HCT116 (cell line): ENCODE results near the gene TMEM54. TPM values are rescaled to one million over a fixed set of nuclear protein-coding genes. Genes with fewer than 3 reads are reported as not detected.

Experiments used
- ATAC-seq: fragments of 200-7000 bp; cut with Tn5 transposase; 2 replicates; pipeline ENCODE4 v1.9.1; 2020; ENCODE audit warnings: mild to moderate bottlenecking, moderate library complexity
- BruUV-seq: library from RNA; stranded (reverse); fragments of 400-500 nt; replicated peaks from 2 replicates; lab custom pipeline; 2021; lab: Mats Ljungman, UMichigan
- CTCF ChIA-PET: fragments of 300-600 bp; sonication (Branson Sonifier 250); formaldehyde crosslinking; loops from one replicate; lab custom pipeline; 2021; ENCODE audit warnings: antibody characterized with exemption; lab: Charles Lee
- POLR2A ChIA-PET: fragments of 300-600, 350-600 bp; sonication (Branson Sonifier 250); formaldehyde crosslinking; loops from one replicate; lab custom pipeline; 2021; ENCODE audit warnings: antibody characterized with exemption; lab: Charles Lee
- RAD21 ChIA-PET, 2 experiments: fragments of 300-600 bp; sonication (Branson Sonifier 250); formaldehyde crosslinking; loops; one replicate each; lab custom pipeline; 2023; ENCODE audit warnings: low total read pairs in 2 of 2; ENCODE audit not compliant: uncharacterized antibody in 2 of 2, unreplicated experiment in 2 of 2, low non-redundant PET in 1 of 2; lab: Charles Lee
- DNase-seq: peaks from one replicate; pipeline ENCODE4 v3.0.0-alpha.2; 2010; ENCODE audit warnings: low read depth, low spot score
- H2AFZ ChIP-seq: fragments of 200-600 bp; shearing (Covaris generic), sonication (generic); 2 replicates; pipeline ENCODE4 v1.6.1; 2017; ENCODE audit warnings: low read depth, mixed run types, mixed read lengths, antibody characterized with exemption, low read length; ENCODE audit not compliant: poor library complexity, severe bottlenecking
- H3K27ac ChIP-seq: 2 replicates; pipeline ENCODE4 v1.5.1; 2012; ENCODE audit warnings: low read depth, low read length
- H3K27me3 ChIP-seq: fragments of 200-600 bp; sonication (generic); 2 replicates; pipeline ENCODE4 v1.6.1; 2016; ENCODE audit warnings: mixed run types, low read length, mixed read lengths; ENCODE audit not compliant: insufficient read depth
- H3K36me3 ChIP-seq, 2 experiments: fragments of 200-500 bp in 1 of 2; fragments of 200-600 bp in 1 of 2; sonication (Bioruptor generic) in 1 of 2; sonication (generic) in 1 of 2; 2 replicates each; pipeline versions ENCODE4 v1.5.1 to v1.6.1; 2014 to 2016; ENCODE audit warnings: low read length in 2 of 2, inconsistent platforms in 1 of 2, mixed read lengths in 1 of 2, mixed run types in 1 of 2; ENCODE audit not compliant: insufficient read depth in 2 of 2, control insufficient read depth in 1 of 2
- H3K4me1 ChIP-seq, 2 experiments: fragments of 200-600 bp in 1 of 2; sonication (generic) in 1 of 2; 2 replicates each; pipeline versions ENCODE4 v1.5.1 to v1.6.1; 2012 to 2017; ENCODE audit warnings: low read length in 2 of 2, inconsistent platforms in 1 of 2, mild to moderate bottlenecking in 1 of 2, mixed read lengths in 1 of 2, mixed run types in 1 of 2, moderate library complexity in 1 of 2; ENCODE audit not compliant: insufficient read depth in 2 of 2, control insufficient read depth in 1 of 2
- H3K4me2 ChIP-seq: fragments of 200-600 bp; sonication (generic); 2 replicates; pipeline ENCODE4 v1.6.1; 2017; ENCODE audit warnings: mixed run types, low read length, mixed read lengths
- H3K4me3 ChIP-seq, 2 experiments: fragments of 200-600 bp in 1 of 2; sonication (generic) in 1 of 2; replicated peaks in 1 of 2; 2 replicates each; pipeline ENCODE4 v1.5.1; 2011 to 2016; ENCODE audit warnings: low read length in 2 of 2, control low read depth in 1 of 2, low read depth in 1 of 2, mild to moderate bottlenecking in 1 of 2, mixed read lengths in 1 of 2, mixed run types in 1 of 2
- H3K79me2 ChIP-seq: fragments of 200-600 bp; sonication (generic); 2 replicates; pipeline ENCODE4 v1.6.1; 2017; ENCODE audit warnings: mild to moderate bottlenecking, mixed run types, low read length, moderate library complexity, mixed read lengths; ENCODE audit not compliant: insufficient read depth
- H3K9ac ChIP-seq: fragments of 200-600 bp; sonication (generic); 2 replicates; pipeline ENCODE4 v1.6.1; 2016; ENCODE audit warnings: low read length, mixed read lengths
- H3K9me2 ChIP-seq: fragments of 200-600 bp; sonication (generic), shearing (Covaris generic); 2 replicates; pipeline ENCODE4 v1.6.1; 2017; ENCODE audit warnings: mixed run types, mild to moderate bottlenecking, moderate library complexity; ENCODE audit not compliant: insufficient read depth
- H3K9me3 ChIP-seq, 2 experiments: fragments of 200-500 bp in 1 of 2; fragments of 200-600 bp in 1 of 2; sonication (Bioruptor generic) in 1 of 2; sonication (generic) in 1 of 2; 2 replicates each; pipeline ENCODE4 v1.6.1; 2014 to 2017; ENCODE audit warnings: low read length in 2 of 2, mixed read lengths in 2 of 2, inconsistent platforms in 1 of 2, low read depth in 1 of 2, mild to moderate bottlenecking in 1 of 2, mixed run types in 1 of 2, moderate library complexity in 1 of 2; ENCODE audit not compliant: control insufficient read depth in 1 of 2, insufficient read depth in 1 of 2
- H4K20me1 ChIP-seq: fragments of 200-600 bp; sonication (generic), shearing (Covaris generic); 2 replicates; pipeline ENCODE4 v1.6.1; 2017; ENCODE audit warnings: mixed run types, mild to moderate bottlenecking, moderate library complexity; ENCODE audit not compliant: insufficient read depth
- ATF3 ChIP-seq: IDR thresholded peaks from 2 replicates; pipeline ENCODE4 v1.6.1; 2012
- CTCF ChIP-seq, 3 experiments: fragments of 200-600 bp in 1 of 3; sonication (generic) in 1 of 3; IDR thresholded peaks in 2 of 3; conservative IDR thresholded peaks in 1 of 3; 2 replicates each; pipeline ENCODE4 v1.5.1; 2012 to 2017; ENCODE audit warnings: low read depth in 2 of 3, low read length in 2 of 3, antibody characterized with exemption in 1 of 3, borderline replicate concordance in 1 of 3, control low read depth in 1 of 3, mild to moderate bottlenecking in 1 of 3, mixed read lengths in 1 of 3, mixed run types in 1 of 3, moderate library complexity in 1 of 3; ENCODE audit not compliant: insufficient read depth in 1 of 3
- ELF1 ChIP-seq: IDR thresholded peaks from 2 replicates; pipeline ENCODE4 v1.6.1; 2012; ENCODE audit warnings: low read depth, borderline replicate concordance
- EZH2phosphoT487 ChIP-seq: fragments of 200-600 bp; IDR thresholded peaks from 2 replicates; pipeline ENCODE4 v1.6.1; 2018; ENCODE audit warnings: antibody characterized with exemption, borderline replicate concordance
- FOSL1 ChIP-seq: IDR thresholded peaks from 2 replicates; pipeline ENCODE4 v1.6.1; 2012; ENCODE audit warnings: low read depth
- MAX ChIP-seq: IDR thresholded peaks from 2 replicates; pipeline ENCODE4 v1.6.1; 2012
- POLR2A ChIP-seq: IDR thresholded peaks from 2 replicates; pipeline ENCODE4 v1.7.0; 2011; ENCODE audit warnings: borderline replicate concordance; ENCODE audit not compliant: insufficient read depth, insufficient read length; ENCODE audit errors: extremely low read depth
- POLR2AphosphoS5 ChIP-seq: IDR thresholded peaks from 2 replicates; pipeline ENCODE4 v1.6.1; 2011; ENCODE audit warnings: mild to moderate bottlenecking, low read depth, low read length, moderate library complexity
- REST ChIP-seq: IDR thresholded peaks from 2 replicates; pipeline ENCODE4 v1.6.1; 2012; ENCODE audit warnings: low read depth
- SIN3A ChIP-seq: IDR thresholded peaks from 2 replicates; pipeline ENCODE4 v1.6.1; 2012; ENCODE audit warnings: low read depth
- ZBTB33 ChIP-seq: IDR thresholded peaks from 2 replicates; pipeline ENCODE4 v1.6.1; 2011; ENCODE audit warnings: mild to moderate bottlenecking, low read length, moderate library complexity; ENCODE audit not compliant: insufficient replicate concordance; ENCODE audit errors: extremely low read depth
- ZFX ChIP-seq: fragments of 450-650 bp; IDR thresholded peaks from 2 replicates; pipeline ENCODE4 v1.6.1; 2017
- intact Hi-C: fragments of 100-400 bp; cut with micrococcal nuclease; formaldehyde crosslinking; loops from 2 replicates; pipeline ENCODE4 v1.10.0; 2022
- total RNA-seq: library from RNA; stranded (reverse); gene quantifications from one replicate; pipeline ENCODE4 v1.2.1, GENCODE V29; 2021; ENCODE audit not compliant: unreplicated experiment

The TMEM54 gene
- total RNA-seq, 1 experiment from 2014 or later: 121 TPM

- ChIA-PET CTCF (no interaction called here), RAD21 (no interaction called here)
- no peak overlapping the region for H3K9ac ChIP-seq
These were observed 19.6 kb upstream of the TMEM54 start for GRCh38 chr1:32920833-32921232.

More at GRCh38 chr1:32920833-32921232, 19.6 kb upstream of the TMEM54 start:
- TF ChIP-seq ELF1: no peak
- TF ChIP-seq POLR2AphosphoS5: no peak
- TF ChIP-seq FOSL1: no peak
- TF ChIP-seq SIN3A: no peak
- no peak for TF ChIP-seq CTCF (IDR thresholded peaks at IDR 0.05 in 2 of 3, conservative IDR thresholded peaks at IDR 0.05 in 1 of 3; ENCODE audit: borderline replicate concordance in 1 of 3, insufficient read depth in 1 of 3, low read depth in 2 of 3, low read length in 2 of 3)
- no peak for TF ChIP-seq REST
- no peak for TF ChIP-seq MAX
- TF ChIP-seq ZFX: no peak
- no peak for TF ChIP-seq ZBTB33
- no peak for TF ChIP-seq ATF3
- no peak for TF ChIP-seq POLR2A
- TF ChIP-seq EZH2phosphoT487: no peak
- no TSS peak for BruUV-seq
- Histone ChIP-seq H2AFZ (no peak overlapping the region), H3K79me2 (no peaks in the 10 kb centered on the region), H4K20me1 (no peaks in the 10 kb centered on the region), H3K36me3 (no peaks in the 10 kb centered on the region), H3K27me3 (no peaks in the 10 kb centered on the region), H3K4me1 (no peaks in the 10 kb centered on the region), H3K4me2 (no peak overlapping the region), H3K9me2 (no peaks in the 10 kb centered on the region), H3K9me3 (no peaks in the 10 kb centered on the region), H3K4me3 (no peak overlapping the region), H3K27ac (no peak overlapping the region)
- ATAC-seq (no peak), DNase-seq (no peak)
- POLR2A ChIA-PET: no interaction called here
- intact Hi-C loops: no loop called here
